Measurements from ENCODE around the gene KRT7. TPM values are rescaled to one million over a fixed set of nuclear protein-coding genes. Genes with fewer than 3 reads are reported as not detected.

The KRT7 gene
- total RNA-seq, 5 donors from 2014 or later (not counting 1 experiment from before 2014, with no cell fraction given): 2.7 to 3.8 (median 3.3) TPM; not detected in 2

DNA sequence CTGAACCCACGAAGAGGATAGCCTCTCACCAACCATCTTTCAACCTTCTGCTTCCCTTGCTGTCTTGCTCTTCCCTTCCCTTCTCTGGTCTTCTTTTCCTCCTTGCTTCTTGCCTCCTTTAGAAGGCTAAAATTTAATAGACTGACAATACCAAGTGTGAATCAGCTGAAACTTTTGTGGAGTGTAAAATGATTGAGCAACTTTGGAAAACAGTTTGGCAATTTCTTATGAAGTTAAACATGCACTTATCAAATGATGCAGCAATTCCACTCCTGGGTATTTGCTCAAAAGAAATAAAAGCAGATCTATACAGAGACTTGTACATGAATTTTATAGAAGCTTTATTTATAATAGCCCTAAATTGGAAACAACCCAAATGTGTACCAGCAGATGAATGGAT lies 38.1 kb downstream of the KRT7 start:
- H3K36me3 Mint-ChIP-seq: no peaks in the 10 kb centered on the region
- Histone ChIP-seq H3K36me3 (ENCODE audit: control insufficient read depth in 2 of 2, extremely low read depth in 1 of 2, insufficient read depth in 1 of 2, low read length in 1 of 2) (no peaks in the 10 kb centered on the region), H3K4me1 (ENCODE audit: control insufficient read depth in 1 of 2, extremely low read depth in 1 of 2, insufficient read depth in 2 of 2, low read length in 2 of 2) (no peaks in the 10 kb centered on the region), H3K27ac (ENCODE audit: low read length) (no peak overlapping the region), H3K9me3 (no peaks in the 10 kb centered on the region), H3K27me3 (replicated peaks in 1 of 2; ENCODE audit: control insufficient read depth in 2 of 2, extremely low read depth in 1 of 2, insufficient read depth in 2 of 2, low read length in 1 of 2) (peaks cover 2 to 29% of the 10 kb centered on the region in 2 experiments), H3K4me3 (ENCODE audit: control insufficient read depth in 1 of 2, extremely low read depth in 1 of 2, low read length in 1 of 2) (no peak overlapping the region)
- no CpG with 5 or more reads among the region's 1 CpG for WGBS (ENCODE audit: insufficient coverage)
- peaks cover 27 to 29% of the 10 kb centered on the region in 2 donors for H3K27me3 Mint-ChIP-seq
- H3K27ac Mint-ChIP-seq: no peak overlapping the region
- H3K9me3 Mint-ChIP-seq: no peaks in the 10 kb centered on the region
- ChIA-PET CTCF (no interaction called here), POLR2A (no interaction called here)
- no peaks in the 10 kb centered on the region for H3K4me1 Mint-ChIP-seq
- no peak overlapping the region for H3K4me3 Mint-ChIP-seq
- DNase-seq (no peak), ATAC-seq (replicated peaks in 1 of 4) (no peak)

DNA sequence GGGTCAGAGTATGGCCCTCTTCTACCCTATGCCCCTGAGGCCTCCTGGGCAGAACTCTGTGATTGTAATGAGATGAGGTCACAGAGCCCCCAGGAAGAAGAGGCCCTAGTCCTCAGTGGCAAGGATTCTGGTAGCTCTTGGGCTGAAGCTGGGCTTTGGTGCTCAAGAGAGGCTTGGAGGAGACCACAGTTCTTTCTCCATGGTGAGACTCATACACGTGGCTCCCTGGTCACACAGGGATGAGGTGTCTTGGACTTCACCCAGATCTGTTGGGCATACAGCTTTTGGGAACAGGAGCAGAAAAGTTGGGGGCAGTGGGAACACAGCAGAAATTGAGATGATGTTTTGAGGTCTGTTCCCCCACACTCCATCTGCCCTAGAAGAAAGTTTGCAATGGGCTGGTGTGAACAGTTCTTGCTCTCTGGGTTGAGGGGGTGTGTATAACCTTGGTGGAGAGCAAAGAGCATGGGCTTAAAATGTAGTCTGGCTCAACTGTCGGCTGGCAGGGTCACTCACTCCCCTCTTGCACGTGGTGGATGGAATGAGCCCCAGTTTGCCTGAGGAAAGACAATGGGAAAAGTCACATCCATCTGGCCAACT lies 41.6 kb downstream of the KRT7 start, which contains the start of gene KRT86:
KRT86 (plus strand) TSS at position 125 of the 600 bp plus-strand sequence. CDS start 27,272 bp downstream, outside the sequence.
- DNase-seq (peak in 1 of 35 experiments; percentile 2), ATAC-seq (replicated peaks in 1 of 4) (no peak)
- H3K9me3 Mint-ChIP-seq: no peaks in the 10 kb centered on the region
- H3K27ac Mint-ChIP-seq: peak within 1 kb of the TSS in 1 of 2 donors; percentile 45
- H3K36me3 Mint-ChIP-seq: no peaks in the 10 kb centered on the region
- H3K4me3 ChIP-seq (ENCODE audit: control insufficient read depth in 1 of 2, extremely low read depth in 1 of 2, low read length in 1 of 2): no peak within 1 kb of the TSS
- H3K27me3 Mint-ChIP-seq: peaks cover 36 to 44% of the 10 kb centered on the region in 2 donors
- peaks cover 2 to 42% of the 10 kb centered on the region in 2 experiments for H3K27me3 ChIP-seq (replicated peaks in 1 of 2; ENCODE audit: control insufficient read depth in 2 of 2, extremely low read depth in 1 of 2, insufficient read depth in 2 of 2, low read length in 1 of 2)
- H3K9me3 ChIP-seq: no peaks in the 10 kb centered on the region
- no peak within 1 kb of the TSS for H3K4me3 Mint-ChIP-seq
- ChIA-PET CTCF (interaction anchor here in 1 of 2 donors (1.1 kb wide), 1 partner anchor 41 kb away, joined by 3 read pairs; the partner anchor contains the start of gene KRT7), POLR2A (no interaction called here)
- 49% methylated on average over 2 of the region's 3 CpGs for WGBS (ENCODE audit: insufficient coverage)
- peaks cover 5 to 10% (median 7%) of the 10 kb centered on the region in 3 donors for H3K4me1 Mint-ChIP-seq
- peaks cover 0 to 9% of the 10 kb centered on the region in 2 experiments for H3K4me1 ChIP-seq (ENCODE audit: control insufficient read depth in 1 of 2, extremely low read depth in 1 of 2, insufficient read depth in 2 of 2, low read length in 2 of 2)
- H3K36me3 ChIP-seq (ENCODE audit: control insufficient read depth in 2 of 2, extremely low read depth in 1 of 2, insufficient read depth in 1 of 2, low read length in 1 of 2): no peaks in the 10 kb centered on the region
- no peak within 1 kb of the TSS for H3K27ac ChIP-seq (ENCODE audit: low read length)

DNA sequence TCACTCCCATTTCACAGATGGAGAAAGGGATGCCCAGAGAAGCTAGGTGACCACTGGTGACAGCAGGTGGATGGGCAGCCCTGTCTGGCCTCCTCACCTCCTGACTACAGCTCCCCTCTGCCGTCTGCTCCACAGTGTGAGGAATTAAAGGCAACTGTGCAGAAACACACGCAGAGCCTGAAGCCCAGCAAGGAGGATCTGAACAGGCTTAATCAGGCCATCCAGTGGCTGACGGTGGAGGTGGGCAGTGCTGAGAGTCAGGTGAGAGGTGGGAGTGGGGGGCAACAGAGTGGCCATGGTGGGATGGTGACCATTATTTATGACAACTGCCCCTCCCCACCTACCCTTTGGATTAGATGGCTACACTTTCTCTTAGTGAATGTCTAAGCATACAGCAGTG lies 42.6 kb downstream of the KRT7 start:
- Mint-ChIP-seq H3K4me3 (no peak overlapping the region), H3K36me3 (no peaks in the 10 kb centered on the region), H3K27me3 (peaks cover 37 to 46% of the 10 kb centered on the region in 2 donors), H3K4me1 (peaks cover 5 to 10% (median 7%) of the 10 kb centered on the region in 3 donors), H3K27ac (no peak overlapping the region), H3K9me3 (no peaks in the 10 kb centered on the region)
- 40% methylated on average over 1 of the region's 3 CpGs for WGBS (ENCODE audit: insufficient coverage)
- ATAC-seq (replicated peaks in 1 of 4) (no peak), DNase-seq (peak in 1 of 35 experiments; percentile 5)
- POLR2A ChIA-PET: interaction anchor here in 1 of 2 donors (0.5 kb wide), 1 partner anchor 798 kb away, joined by 8 read pairs; no protein-coding TSS in a partner anchor
- Histone ChIP-seq H3K36me3 (ENCODE audit: control insufficient read depth in 2 of 2, extremely low read depth in 1 of 2, insufficient read depth in 1 of 2, low read length in 1 of 2) (no peaks in the 10 kb centered on the region), H3K4me3 (ENCODE audit: control insufficient read depth in 1 of 2, extremely low read depth in 1 of 2, low read length in 1 of 2) (no peak overlapping the region), H3K27ac (ENCODE audit: low read length) (no peak overlapping the region), H3K9me3 (no peaks in the 10 kb centered on the region), H3K4me1 (ENCODE audit: control insufficient read depth in 1 of 2, extremely low read depth in 1 of 2, insufficient read depth in 2 of 2, low read length in 2 of 2) (peaks cover 0 to 9% of the 10 kb centered on the region in 2 experiments), H3K27me3 (replicated peaks in 1 of 2; ENCODE audit: control insufficient read depth in 2 of 2, extremely low read depth in 1 of 2, insufficient read depth in 2 of 2, low read length in 1 of 2) (peaks cover 2 to 44% of the 10 kb centered on the region in 2 experiments)
- CTCF ChIA-PET: interaction anchor here in 1 of 2 donors (1.1 kb wide), 1 partner anchor 42 kb away, joined by 3 read pairs; the partner anchor contains the start of gene KRT7

DNA sequence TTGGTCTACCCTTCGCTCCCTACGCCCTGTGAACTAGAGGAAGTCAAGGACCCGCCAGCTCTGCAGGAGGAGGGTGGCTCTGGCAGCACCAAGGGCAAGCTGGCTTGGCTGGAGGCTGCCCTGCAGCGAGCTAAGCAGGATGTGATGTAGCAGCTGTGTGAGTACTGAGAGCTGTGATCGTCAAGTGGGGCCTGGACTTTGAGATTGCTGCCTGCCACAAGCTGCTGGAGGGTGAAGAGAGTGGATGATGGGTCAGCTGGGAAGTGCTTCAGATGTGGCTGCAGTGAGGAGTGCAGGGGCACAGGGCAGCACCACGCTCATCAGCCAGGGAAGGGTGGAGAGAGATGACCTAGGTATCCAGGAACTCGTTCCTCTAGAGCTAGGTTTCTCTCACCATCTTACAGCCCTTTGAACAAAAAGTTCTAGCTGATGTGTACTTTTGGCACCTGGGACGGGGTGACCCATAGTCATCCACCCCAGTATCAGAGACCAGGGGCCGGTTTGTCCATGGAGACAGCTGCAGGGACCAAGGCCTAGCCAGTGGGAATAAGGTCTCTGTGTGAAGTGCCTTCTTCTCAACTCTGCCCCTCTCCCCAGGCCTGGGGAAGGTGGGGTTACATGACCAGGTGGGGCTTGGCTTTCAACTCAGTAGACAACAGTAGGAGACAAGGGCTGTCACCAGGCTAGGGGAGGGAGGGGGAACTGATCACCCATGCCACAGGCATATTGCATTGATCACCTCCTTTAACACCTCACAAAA lies 44.6 kb downstream of the KRT7 start:
- no peaks in the 10 kb centered on the region for H3K9me3 Mint-ChIP-seq
- CTCF ChIA-PET: interaction anchor here (0.6 to 1.5 kb wide), 4 partner anchors 9 to 50 kb away, joined by 3 to 4 read pairs (median 3); no protein-coding TSS in a partner anchor
- ATAC-seq (replicated peaks in 1 of 4): no peak
- peak in 1 of 35 experiments; percentile 7 for DNase-seq
- H3K27ac Mint-ChIP-seq: no peak overlapping the region
- H3K4me1 Mint-ChIP-seq: peaks cover 5 to 10% (median 7%) of the 10 kb centered on the region in 3 donors
- H3K4me3 Mint-ChIP-seq: no peak overlapping the region
- peaks cover 0 to 41% of the 10 kb centered on the region in 2 experiments for H3K27me3 ChIP-seq (replicated peaks in 1 of 2; ENCODE audit: control insufficient read depth in 2 of 2, extremely low read depth in 1 of 2, insufficient read depth in 2 of 2, low read length in 1 of 2)
- peaks cover 0 to 9% of the 10 kb centered on the region in 2 experiments for H3K4me1 ChIP-seq (ENCODE audit: control insufficient read depth in 1 of 2, extremely low read depth in 1 of 2, insufficient read depth in 2 of 2, low read length in 2 of 2)
- no peaks in the 10 kb centered on the region for H3K36me3 ChIP-seq (ENCODE audit: control insufficient read depth in 2 of 2, extremely low read depth in 1 of 2, insufficient read depth in 1 of 2, low read length in 1 of 2)
- H3K9me3 ChIP-seq: no peaks in the 10 kb centered on the region
- H3K4me3 ChIP-seq (ENCODE audit: control insufficient read depth in 1 of 2, extremely low read depth in 1 of 2, low read length in 1 of 2): no peak overlapping the region
- POLR2A ChIA-PET: no interaction called here
- no peak overlapping the region for H3K27ac ChIP-seq (ENCODE audit: low read length)
- WGBS (ENCODE audit: insufficient coverage): 59% methylated on average over 6 of the region's 9 CpGs
- H3K27me3 Mint-ChIP-seq: peaks cover 28 to 42% of the 10 kb centered on the region in 2 donors
- no peaks in the 10 kb centered on the region for H3K36me3 Mint-ChIP-seq

DNA sequence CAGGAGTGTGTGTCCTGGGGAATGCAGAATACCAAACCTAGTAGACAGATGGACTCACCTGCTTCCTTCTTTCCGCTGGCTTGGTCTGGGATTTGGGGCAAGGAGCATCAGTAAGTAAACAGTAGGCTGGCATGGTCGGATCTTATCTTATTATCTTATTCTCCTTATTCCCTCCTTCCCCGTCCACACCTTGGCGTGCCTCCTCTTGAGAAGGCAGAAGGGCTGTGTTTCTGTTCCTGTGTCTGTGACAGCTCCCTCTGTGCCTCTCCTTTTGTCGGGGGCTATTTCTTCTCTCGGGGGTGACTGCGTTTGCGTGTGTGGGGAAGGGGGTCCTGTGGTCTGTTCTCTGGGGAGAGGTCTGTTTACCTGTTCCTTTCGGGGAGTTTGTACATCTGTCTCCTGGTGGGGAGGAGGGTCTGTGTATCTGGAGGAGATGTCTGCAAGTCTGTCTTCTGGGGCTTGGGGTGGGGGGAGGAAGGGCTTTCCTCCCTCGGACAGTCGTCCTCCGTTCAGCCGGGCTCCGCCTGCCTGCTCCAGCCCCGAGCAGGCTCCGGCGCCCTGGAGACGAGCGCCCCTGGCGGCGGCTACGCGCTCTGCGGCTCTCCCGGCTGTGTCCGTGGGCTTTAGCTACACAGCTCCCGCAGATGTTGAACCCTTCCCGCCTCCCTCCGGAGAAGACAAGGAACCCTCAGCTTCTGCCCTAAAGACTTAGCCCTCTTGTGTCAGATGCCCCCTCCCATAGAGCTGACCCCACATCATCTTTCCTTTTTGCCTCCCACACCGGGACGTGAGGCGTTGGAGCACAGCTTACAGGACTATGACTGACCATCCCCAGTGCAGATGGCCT lies 45.8 kb downstream of the KRT7 start:
- DNase-seq (peak in 34 of 35 experiments; percentile 18 to 77 (median 55)), ATAC-seq (replicated peaks in 1 of 4) (peak; percentile 85 to 89 (median 88))
- CTCF ChIA-PET: interaction anchor here (0.6 to 1.6 kb wide), 11 partner anchors 8 to 128 kb away, joined by 3 to 5 read pairs (median 3); no protein-coding TSS in a partner anchor
- H3K4me1 ChIP-seq (ENCODE audit: control insufficient read depth in 1 of 2, extremely low read depth in 1 of 2, insufficient read depth in 2 of 2, low read length in 2 of 2): peaks cover 0 to 9% of the 10 kb centered on the region in 2 experiments
- H3K27me3 ChIP-seq (replicated peaks in 1 of 2; ENCODE audit: control insufficient read depth in 2 of 2, extremely low read depth in 1 of 2, insufficient read depth in 2 of 2, low read length in 1 of 2): peaks cover 0 to 41% of the 10 kb centered on the region in 2 experiments
- POLR2A ChIA-PET: no interaction called here
- Mint-ChIP-seq H3K9me3 (no peaks in the 10 kb centered on the region), H3K4me3 (peak overlapping the region in 2 of 3 donors; percentile 25 to 34), H3K27me3 (peaks cover 28 to 45% of the 10 kb centered on the region in 2 donors), H3K4me1 (peaks cover 5 to 10% (median 7%) of the 10 kb centered on the region in 3 donors), H3K27ac (no peak overlapping the region), H3K36me3 (no peaks in the 10 kb centered on the region)
- H3K36me3 ChIP-seq (ENCODE audit: control insufficient read depth in 2 of 2, extremely low read depth in 1 of 2, insufficient read depth in 1 of 2, low read length in 1 of 2): no peaks in the 10 kb centered on the region
- H3K27ac ChIP-seq (ENCODE audit: low read length): no peak overlapping the region
- no peak overlapping the region for H3K4me3 ChIP-seq (ENCODE audit: control insufficient read depth in 1 of 2, extremely low read depth in 1 of 2, low read length in 1 of 2)
- H3K9me3 ChIP-seq: no peaks in the 10 kb centered on the region
- WGBS (ENCODE audit: insufficient coverage): 25% methylated on average over 10 of the region's 32 CpGs

All from T-cell (primary cell).